UCSD-AML1 (cell line): ENCODE results near the gene ADAMTS1.

Experiments used
- DNase-seq: peaks from one replicate; lab custom pipeline; 2025; ENCODE audit not compliant: unreplicated experiment; lab: John Stamatoyannopoulos, UW

Gene ADAMTS1

DNA sequence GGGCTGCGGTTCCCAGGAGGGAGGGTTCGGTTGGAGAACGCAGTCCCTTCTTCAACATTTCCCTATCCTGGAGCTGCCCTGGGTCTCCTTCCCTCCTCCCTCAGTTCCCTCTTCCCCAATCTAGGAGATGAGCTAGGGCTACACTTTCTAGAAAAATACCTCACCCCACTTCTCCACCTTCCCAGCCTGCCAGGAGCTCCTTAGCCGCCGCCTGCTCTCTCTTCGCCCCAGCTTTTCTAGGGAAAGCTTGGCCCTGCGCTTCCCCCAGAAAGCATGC lies 488 bp upstream of the ADAMTS1 start:
- no peak for DNase-seq

DNA sequence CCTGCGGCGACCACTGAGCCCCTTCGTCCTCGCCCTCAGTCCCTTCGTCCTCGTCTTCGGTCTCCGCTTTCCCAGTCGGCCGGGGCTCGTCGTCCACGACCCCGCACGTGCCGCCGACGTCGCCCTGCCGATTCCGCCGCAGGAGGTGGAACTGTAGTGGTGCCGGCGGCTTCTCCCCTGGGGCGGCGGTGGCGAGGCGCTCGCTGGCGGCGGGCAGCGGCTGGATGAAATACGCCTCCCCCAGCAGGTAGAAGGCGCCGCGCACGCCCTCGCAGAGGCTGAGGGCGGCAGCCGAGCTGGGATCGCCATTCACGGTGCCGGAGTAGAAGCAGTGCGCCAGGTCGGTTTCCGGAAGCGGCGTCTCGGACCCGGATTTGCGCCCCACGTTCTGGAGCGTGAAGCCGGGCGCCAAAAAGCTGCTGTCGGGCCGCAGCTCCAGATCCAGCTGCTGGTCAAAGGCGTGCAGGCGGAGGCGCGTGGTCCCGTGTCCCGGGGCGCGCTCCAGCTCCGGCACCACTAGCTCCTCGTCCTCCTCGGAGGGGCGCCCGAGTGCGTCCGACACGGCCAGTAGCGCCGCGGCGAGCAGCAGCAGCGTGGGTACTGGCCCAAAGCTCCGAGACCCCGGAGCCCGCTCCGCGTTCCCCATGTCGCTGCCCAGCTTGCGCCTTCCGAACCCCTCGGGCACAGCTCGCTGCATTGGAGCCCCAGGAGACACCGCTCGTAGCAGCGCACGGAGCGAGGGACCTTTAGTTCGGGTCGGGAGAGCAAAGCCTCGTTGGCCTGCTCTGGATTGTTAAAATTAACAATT lies 747 bp downstream of the ADAMTS1 start:
- DNase-seq = no peak

DNA sequence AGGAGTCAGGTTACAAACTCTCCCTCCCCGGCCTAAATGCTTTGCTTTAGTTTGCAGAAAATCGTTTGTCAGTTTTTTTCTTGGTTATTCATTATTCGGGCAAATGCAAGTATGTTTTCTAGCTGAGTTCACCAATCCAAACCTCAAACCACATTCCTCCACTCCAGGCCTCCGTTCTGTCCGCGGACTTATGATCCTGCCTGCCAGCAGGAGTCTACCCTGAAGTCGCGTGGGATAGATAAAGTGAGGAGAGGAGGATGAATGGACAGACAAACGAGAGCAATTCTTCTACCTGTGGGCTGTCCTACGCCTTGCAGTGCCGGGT lies 1.3 kb downstream of the ADAMTS1 start:
- no peak for DNase-seq

DNA sequence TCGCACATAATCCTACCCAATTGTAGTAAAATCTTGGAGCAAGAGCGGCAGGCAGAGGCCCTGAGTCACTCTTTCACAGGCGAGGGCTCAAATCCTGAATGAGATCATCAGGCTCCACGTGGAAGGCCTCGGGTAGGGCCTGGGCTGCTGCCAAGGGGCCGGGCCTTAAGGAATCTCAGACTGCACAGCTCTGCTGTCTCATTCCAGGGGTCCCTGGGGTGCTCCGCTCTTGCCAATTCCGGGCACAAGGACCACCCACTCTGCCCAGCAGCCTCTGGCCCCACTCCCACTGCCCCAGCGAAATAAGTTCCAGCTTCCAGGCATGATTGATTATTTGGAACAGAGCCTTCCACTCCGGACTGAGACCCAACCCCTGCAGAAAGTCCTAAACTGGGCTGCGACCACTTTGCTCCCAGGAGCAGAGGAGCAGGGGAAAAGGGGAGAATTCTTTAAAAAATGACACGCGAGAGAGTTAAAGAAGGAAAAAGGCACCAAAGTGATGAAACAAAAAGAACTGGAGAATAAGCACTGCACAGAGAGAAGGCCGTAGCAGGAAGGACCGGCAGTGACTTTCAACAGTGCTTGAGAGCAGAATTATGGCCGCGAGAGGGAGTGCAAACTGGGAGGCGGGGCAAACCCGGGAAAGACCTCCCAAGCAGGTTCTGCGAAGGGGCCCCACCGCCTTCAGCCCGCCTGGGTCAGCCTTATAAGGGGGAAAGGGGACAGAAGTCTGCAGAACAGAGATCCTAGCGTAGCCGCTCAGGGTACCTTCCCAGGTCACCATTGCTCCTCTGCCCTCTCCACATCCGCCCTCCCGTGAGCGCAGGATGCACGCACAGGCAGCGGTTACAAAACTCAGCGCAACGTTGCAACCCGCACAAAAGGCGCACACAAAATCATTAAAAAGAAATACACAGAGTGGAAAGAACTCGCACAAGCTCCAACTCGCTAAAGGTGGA lies 2.0 kb downstream of the ADAMTS1 start:
- DNase-seq = no peak

DNA sequence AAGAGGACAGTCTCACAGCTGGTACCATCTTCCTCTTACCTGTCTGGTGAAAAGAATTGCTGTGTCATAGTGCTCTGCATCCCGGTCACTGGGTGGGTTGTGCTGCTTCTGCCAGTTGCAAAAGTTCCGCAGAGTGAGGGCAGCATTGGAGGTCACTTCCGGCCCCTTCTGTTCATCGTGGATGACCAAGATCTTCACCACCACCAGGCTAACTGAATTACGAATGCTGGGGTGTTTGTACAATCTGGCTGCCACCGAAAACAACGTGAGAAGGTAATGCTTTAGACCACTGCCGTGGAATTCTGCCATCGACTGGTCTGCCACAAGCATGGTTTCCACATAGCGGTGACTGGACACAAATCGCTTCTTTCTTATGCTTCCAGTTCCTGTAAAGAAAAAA lies 2.9 kb downstream of the ADAMTS1 start:
- DNase-seq = no peak

- no peak for DNase-seq
Measured at GRCh38 chr21:26840912-26841311, 4.3 kb downstream of the ADAMTS1 start.

GRCh38 chr21:26840201-26840600 lies 5.0 kb downstream of the ADAMTS1 start:
- DNase-seq = no peak

GRCh38 chr21:26837539-26837938 lies 7.7 kb downstream of the ADAMTS1 start:
- DNase-seq = no peak

DNA sequence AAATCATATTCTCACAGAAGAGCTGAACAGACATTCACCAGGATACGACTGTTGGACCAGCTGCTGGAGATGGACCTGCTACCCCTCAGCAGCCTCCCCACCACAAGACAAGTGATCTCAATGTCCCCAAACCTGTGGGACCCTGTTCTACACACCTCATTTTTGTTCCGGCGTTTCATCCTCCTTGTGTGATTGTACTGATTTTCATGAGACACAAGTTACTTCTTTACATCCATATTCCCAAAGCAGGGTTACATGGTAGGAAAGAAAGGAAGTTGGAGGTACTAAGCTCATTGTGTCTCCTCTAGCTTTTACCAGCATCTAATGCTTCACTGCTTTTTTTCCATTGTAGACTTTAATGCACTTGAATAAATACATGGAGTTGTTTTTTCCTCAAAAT lies 8.7 kb downstream of the ADAMTS1 start:
- no peak for DNase-seq

DNA sequence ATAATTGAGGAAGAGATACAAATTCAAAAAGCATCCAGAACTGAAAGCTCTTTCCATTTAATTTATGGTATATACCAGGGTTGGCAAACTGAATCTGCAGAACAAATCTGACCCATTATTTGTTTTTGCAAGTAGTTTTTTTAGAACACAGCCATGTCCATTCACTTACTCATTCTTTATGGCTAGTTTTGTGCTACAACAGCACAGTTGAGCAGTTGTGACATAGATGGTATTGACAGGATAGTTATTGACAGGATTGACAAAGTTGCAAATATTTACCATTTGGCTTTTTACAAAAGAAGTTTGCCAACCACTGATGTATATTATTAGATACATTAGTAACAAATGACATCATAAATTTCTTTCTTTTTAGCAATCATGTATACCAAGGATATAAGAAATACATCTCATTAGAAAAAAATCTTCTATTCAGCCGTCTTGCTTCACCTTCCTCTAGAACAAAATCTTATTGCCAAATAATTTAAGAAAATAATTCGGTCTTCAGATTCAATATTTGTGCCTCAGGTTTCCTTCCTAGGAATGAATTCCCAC lies 9.4 kb downstream of the ADAMTS1 start:
- no peak for DNase-seq

GRCh38 chr21:26835027-26835713 lies 10.0 kb downstream of the ADAMTS1 start:
- no peak for DNase-seq

DNA sequence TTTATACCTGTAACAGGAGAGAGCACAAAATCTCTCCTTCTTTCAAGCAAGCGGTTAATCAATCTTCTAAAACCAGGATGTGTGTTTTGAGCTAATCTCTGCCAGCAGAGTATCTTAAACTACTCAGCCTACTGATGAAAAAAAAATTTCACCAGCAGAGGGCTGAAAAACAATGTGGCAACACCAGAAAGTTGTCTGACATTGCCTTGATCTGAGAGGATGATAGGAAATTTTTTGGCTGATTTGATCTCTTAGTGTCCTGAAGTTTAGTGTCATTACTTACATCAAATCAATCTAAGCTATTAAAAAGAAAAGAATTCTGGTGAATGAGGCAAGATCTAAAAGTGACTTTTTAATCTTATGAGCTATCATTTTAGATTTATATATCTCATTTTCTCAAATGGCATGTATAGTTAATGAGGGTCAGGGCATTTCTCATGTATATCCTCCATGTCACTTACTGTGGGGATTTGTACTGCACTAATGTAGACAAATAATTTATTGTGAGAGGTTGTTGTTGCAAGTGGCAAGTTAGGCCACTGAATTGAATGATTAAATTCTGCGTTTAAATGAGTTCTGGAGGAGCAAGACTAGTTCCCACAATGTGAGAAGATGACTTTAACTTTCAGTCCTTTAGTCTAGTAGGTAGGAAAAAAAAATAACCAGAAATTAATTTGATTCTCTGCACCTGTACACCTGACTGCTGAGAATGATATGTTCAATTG lies 10.9 kb downstream of the ADAMTS1 start:
- DNase-seq = no peak

DNA sequence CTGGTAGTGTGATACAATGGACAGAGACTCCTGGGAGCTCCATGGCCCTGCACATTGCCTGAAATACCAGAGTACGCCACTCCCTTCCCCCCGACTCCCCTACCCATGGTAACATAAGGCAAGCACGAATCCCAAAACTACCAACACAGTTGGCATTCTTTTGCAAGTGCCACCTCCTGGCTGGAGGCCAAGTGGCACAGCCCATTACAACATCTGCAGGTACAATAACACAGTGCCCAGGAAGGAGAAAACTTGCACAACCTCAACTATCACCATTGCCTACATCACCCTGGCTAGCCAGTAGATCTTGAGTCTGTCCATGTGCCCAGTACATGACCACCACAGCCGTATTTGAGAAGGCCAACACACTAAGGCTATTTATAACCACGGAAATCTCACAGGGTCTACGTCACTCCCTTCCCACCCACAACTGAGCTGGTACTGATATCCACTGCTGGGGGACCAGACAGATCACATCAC lies 11.7 kb downstream of the ADAMTS1 start:
- DNase-seq = no peak

GRCh38 chr21:26833011-26833410 lies 12.2 kb downstream of the ADAMTS1 start:
- DNase-seq = no peak

DNA sequence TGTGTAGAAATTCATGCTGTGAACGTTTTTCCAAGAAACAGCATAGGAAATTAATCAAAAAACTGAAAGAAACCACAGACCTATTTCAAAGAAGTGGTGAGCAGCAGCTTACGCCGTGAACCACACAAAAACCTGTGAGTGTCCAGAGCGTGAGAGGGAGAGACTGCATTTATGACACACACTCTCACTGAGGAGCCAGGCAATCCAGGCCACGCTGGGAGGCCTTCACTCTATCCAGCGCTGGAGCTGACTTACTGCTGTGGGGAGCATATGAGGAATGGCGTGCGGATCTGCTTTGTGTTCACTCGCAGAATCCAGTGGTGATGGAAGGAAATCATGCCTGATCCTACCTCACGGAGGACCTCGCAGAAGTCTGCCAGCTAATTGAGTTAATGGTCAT lies 12.7 kb downstream of the ADAMTS1 start:
- DNase-seq = no peak

- DNase-seq = no peak
Measured at GRCh38 chr21:26826801-26827200, 18.4 kb downstream of the ADAMTS1 start.

DNA sequence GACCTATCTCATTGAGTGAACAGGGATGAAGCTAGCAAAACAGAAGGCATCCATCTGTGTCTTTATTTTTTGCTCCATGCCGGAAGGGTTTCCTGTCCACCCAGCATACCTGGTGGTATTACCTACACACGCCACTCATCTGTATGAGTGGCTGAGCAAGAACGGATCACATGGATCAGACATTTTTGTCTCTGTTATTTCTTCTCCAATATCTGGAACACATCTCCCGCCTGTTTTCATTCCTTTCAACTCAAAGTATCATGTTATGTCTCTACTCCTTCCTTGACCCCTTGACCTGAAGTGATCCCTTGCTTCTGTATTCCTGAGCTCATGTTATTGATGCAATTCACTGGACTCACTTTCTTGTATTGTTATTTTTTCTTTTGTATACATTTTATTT lies 24.7 kb downstream of the ADAMTS1 start:
- DNase-seq = no peak

- no peak for DNase-seq
Measured at GRCh38 chr21:26819740-26820324, 25.4 kb downstream of the ADAMTS1 start.

- no peak for DNase-seq
Measured at GRCh38 chr21:26818906-26819305, 26.3 kb downstream of the ADAMTS1 start.

DNA sequence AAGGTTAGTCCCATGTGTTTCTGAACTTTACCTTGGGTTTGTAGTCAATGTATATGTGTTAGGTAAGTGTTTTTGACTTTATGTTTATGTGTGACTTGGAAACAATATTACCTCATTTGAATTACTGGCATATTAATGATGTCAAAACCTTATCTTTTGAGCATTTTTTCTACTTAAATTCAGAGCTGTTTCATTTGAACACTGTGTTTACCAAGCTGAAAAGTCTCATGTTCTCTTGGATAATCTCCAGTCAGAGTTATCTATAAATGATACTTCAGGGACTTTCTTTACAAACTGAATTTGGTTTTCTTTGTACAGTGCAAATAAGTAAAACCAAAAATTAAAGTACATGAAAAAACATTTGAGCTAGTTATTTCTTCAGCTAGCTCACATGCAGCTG lies 30.0 kb downstream of the ADAMTS1 start:
- no peak for DNase-seq
